Cardiac muscle cell (in vitro differentiated cells and primary cell): ENCODE results near the gene MSRB1. TPM values are rescaled to one million over a fixed set of nuclear protein-coding genes. Genes with fewer than 3 reads are reported as not detected.

Source experiments
- DNase-seq, 2 donors: peaks; one replicate each; pipeline versions ENCODE4 v3.0.0 to v3.0.0-alpha.2; 2010 to 2017; ENCODE audit warnings: low read depth in 1 of 2, low spot score in 1 of 2
- H3K27ac ChIP-seq: fragments of 200-600 bp; sonication (generic); 2 replicates; pipeline ENCODE4 v1.5.1; 2016
- H3K27me3 ChIP-seq: fragments of 200-600 bp; sonication (generic); 2 replicates; pipeline ENCODE4 v1.6.0; 2016; ENCODE audit warnings: control low read depth
- H3K36me3 ChIP-seq: fragments of 200-600 bp; sonication (generic); 2 replicates; pipeline ENCODE4 v1.5.1; 2016; ENCODE audit warnings: control low read depth
- H3K4me1 ChIP-seq: fragments of 200-600 bp; sonication (generic); 2 replicates; pipeline ENCODE4 v1.8.1; 2017; ENCODE audit warnings: low read depth, mild to moderate bottlenecking, mixed run types
- H3K4me3 ChIP-seq: fragments of 200-600 bp; sonication (generic); 2 replicates; pipeline ENCODE4 v1.5.1; 2016; ENCODE audit warnings: mild to moderate bottlenecking
- H3K9me3 ChIP-seq: fragments of 200-600 bp; sonication (generic); 2 replicates; pipeline ENCODE4 v1.5.1; 2017; ENCODE audit warnings: low read depth, mild to moderate bottlenecking, control low read depth
- polyA plus RNA-seq: library from polyadenylated mRNA; unstranded; fragments of >200 nt; fragmentation: Nextera tagmentation; extraction: Ambion mirVana; gene quantifications from 2 replicates; pipeline ENCODE4 v1.2.1, GENCODE V29; 2016
- total RNA-seq: library from RNA; depleted of rRNA; stranded (reverse); fragments of >200 nt; gene quantifications from 2 replicates; pipeline ENCODE4 v1.2.3, GENCODE V29; 2016
- TF ChIP-seq, protein P1 (sequence below): IDR thresholded peaks from 2 replicates; pipeline ENCODE4 v1.5.1; 2012; ENCODE audit warnings: low read depth, mild to moderate bottlenecking, low read length

The MSRB1 gene
- total and polyA plus RNA-seq, 2 experiments from 2014 or later, result 13.6 to 35.1 TPM

GRCh38 chr16:1914988-1915387 lies 28.0 kb downstream of the MSRB1 start:
- peaks cover 60% of the 10 kb centered on the region for H3K27me3 ChIP-seq
- H3K4me3 ChIP-seq, result no peak overlapping the region
- H3K36me3 ChIP-seq, result no peaks in the 10 kb centered on the region
- no peak overlapping the region for H3K27ac ChIP-seq
- TF ChIP-seq, protein P1, sequence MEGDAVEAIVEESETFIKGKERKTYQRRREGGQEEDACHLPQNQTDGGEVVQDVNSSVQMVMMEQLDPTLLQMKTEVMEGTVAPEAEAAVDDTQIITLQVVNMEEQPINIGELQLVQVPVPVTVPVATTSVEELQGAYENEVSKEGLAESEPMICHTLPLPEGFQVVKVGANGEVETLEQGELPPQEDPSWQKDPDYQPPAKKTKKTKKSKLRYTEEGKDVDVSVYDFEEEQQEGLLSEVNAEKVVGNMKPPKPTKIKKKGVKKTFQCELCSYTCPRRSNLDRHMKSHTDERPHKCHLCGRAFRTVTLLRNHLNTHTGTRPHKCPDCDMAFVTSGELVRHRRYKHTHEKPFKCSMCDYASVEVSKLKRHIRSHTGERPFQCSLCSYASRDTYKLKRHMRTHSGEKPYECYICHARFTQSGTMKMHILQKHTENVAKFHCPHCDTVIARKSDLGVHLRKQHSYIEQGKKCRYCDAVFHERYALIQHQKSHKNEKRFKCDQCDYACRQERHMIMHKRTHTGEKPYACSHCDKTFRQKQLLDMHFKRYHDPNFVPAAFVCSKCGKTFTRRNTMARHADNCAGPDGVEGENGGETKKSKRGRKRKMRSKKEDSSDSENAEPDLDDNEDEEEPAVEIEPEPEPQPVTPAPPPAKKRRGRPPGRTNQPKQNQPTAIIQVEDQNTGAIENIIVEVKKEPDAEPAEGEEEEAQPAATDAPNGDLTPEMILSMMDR, result no peak
- H3K9me3 ChIP-seq, result no peaks in the 10 kb centered on the region
- DNase-seq, result no peak
- peaks cover 8% of the 10 kb centered on the region for H3K4me1 ChIP-seq

- Histone ChIP-seq H3K4me1 (peaks cover 8% of the 10 kb centered on the region), H3K9me3 (no peaks in the 10 kb centered on the region), H3K4me3 (no peak overlapping the region), H3K27ac (no peak overlapping the region), H3K27me3 (peaks cover 52% of the 10 kb centered on the region), H3K36me3 (no peaks in the 10 kb centered on the region)
- TF ChIP-seq, protein P1, result no peak
- no peak for DNase-seq
Measured at GRCh38 chr16:1914084-1914608, 28.9 kb downstream of the MSRB1 start.

DNA sequence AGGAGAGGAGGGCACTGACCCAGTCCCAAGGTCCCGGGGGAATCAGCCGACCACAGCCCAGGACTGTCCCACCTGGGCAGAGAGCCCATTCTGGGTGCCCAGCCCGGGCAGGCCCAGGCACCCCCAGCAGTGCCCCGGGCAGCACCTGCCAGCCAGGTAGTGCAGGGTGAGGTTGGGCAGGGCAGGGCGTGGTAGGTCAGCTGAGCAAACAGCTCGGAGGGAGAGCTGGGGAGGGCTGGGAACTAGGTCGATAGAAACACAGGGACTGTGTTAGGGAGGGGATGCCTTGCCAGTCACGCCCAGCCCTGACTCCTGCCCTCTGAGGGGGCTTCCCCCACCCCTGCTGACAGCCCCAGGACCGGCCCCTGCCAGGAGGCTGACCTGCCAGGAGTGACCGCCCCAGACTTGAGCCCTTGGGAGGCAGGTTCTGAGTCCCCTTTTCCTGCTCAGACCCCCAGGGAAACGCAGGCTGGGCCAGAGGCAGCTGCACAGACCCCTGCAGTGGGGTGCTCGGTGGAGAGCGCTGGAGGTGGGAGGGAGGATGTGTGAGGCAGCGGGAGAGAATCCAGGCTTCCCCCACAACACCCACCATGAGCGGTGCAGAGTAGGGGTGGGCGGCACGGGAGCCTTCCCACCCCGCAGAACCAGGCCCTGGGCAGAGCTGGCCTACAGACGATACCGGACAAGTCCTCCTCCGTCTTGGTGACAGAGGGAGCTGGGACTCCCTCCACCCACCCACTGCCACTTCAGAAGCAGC lies 29.5 kb downstream of the MSRB1 start:
- no peak for DNase-seq
- Histone ChIP-seq H3K36me3 (no peaks in the 10 kb centered on the region), H3K4me3 (no peak overlapping the region), H3K27me3 (peaks cover 46% of the 10 kb centered on the region), H3K4me1 (peaks cover 2% of the 10 kb centered on the region), H3K27ac (no peak overlapping the region), H3K9me3 (no peaks in the 10 kb centered on the region)
- TF ChIP-seq, protein P1, result no peak

GRCh38 chr16:1912215-1912543 lies 30.8 kb downstream of the MSRB1 start:
- DNase-seq, result no peak
- H3K27ac ChIP-seq, result no peak overlapping the region
- no peaks in the 10 kb centered on the region for H3K4me1 ChIP-seq
- H3K36me3 ChIP-seq, result no peaks in the 10 kb centered on the region
- H3K4me3 ChIP-seq, result no peak overlapping the region
- H3K9me3 ChIP-seq, result no peaks in the 10 kb centered on the region
- TF ChIP-seq, protein P1, result no peak
- H3K27me3 ChIP-seq, result peaks cover 32% of the 10 kb centered on the region

- no peak for DNase-seq
- Histone ChIP-seq H3K9me3 (no peaks in the 10 kb centered on the region), H3K4me1 (no peaks in the 10 kb centered on the region), H3K27me3 (peaks cover 27% of the 10 kb centered on the region), H3K36me3 (no peaks in the 10 kb centered on the region), H3K4me3 (no peak overlapping the region), H3K27ac (no peak overlapping the region)
- TF ChIP-seq, protein P1, result no peak
Measured at GRCh38 chr16:1911467-1912214, 31.4 kb downstream of the MSRB1 start.
